SK-N-SH treated with all-trans-retinoic acid at 6 μM for 48 hours (cell line): ENCODE data around the gene FNIP2.
"Not testable (repeated sequence)": the region's sequence is repeated elsewhere in the genome, so short reads cannot be mapped to it uniquely, and the experiment has no call there.

Experiments
- ATAC-seq: fragments of 200-7000 bp; cut with Tn5 transposase; 3 replicates; pipeline ENCODE4 v1.9.1; 2020; ENCODE audit warnings: mild to moderate bottlenecking, moderate library complexity
- ARNTL ChIP-seq: fragments of 450-650 bp; formaldehyde crosslinking; IDR thresholded peaks from 2 replicates; pipeline ENCODE4 v1.5.0; 2020; ENCODE audit warnings: low read depth, mild to moderate bottlenecking, moderate library complexity, borderline replicate concordance
- CREB5 ChIP-seq: fragments of 250-450 bp; sonication (Bioruptor Pico); IDR thresholded peaks from 2 replicates; pipeline ENCODE4 v1.5.1; 2020; ENCODE audit warnings: low read depth, mild to moderate bottlenecking, moderate library complexity
- CSDC2 ChIP-seq: fragments of 250-450 bp; sonication (Bioruptor Pico); IDR thresholded peaks from 2 replicates; pipeline ENCODE4 v1.5.0; 2020; ENCODE audit warnings: mild to moderate bottlenecking, moderate library complexity
- CSRNP3 ChIP-seq: fragments of 250-450 bp; sonication (Bioruptor Pico); IDR thresholded peaks from 2 replicates; pipeline ENCODE4 v1.5.1; 2021; ENCODE audit warnings: mild to moderate bottlenecking, moderate library complexity
- ESRRG ChIP-seq: fragments of 250-450 bp; sonication (Bioruptor Pico); IDR thresholded peaks from 2 replicates; pipeline ENCODE4 v1.6.1; 2021; ENCODE audit warnings: mild to moderate bottlenecking
- GLIS3 ChIP-seq: fragments of 250-450 bp; sonication (Bioruptor Pico); IDR thresholded peaks from 2 replicates; pipeline ENCODE4 v1.5.0; 2020; ENCODE audit warnings: mild to moderate bottlenecking, moderate library complexity
- OSR1 ChIP-seq: fragments of 250-450 bp; sonication (Bioruptor Pico); IDR thresholded peaks from 2 replicates; pipeline ENCODE4 v1.8.0; 2022; ENCODE audit warnings: moderate library complexity, mild to moderate bottlenecking, inconsistent platforms
- PPARA ChIP-seq: fragments of 250-450 bp; sonication (Bioruptor Pico); IDR thresholded peaks from 2 replicates; pipeline ENCODE4 v1.5.0; 2020; ENCODE audit warnings: mild to moderate bottlenecking, borderline replicate concordance
- RARB ChIP-seq: fragments of 250-450 bp; sonication (Bioruptor Pico); IDR thresholded peaks from 2 replicates; pipeline ENCODE4 v1.8.0; 2021; ENCODE audit warnings: mild to moderate bottlenecking, moderate library complexity
- SNAI2 ChIP-seq: fragments of 250-450 bp; sonication (Bioruptor Pico); IDR thresholded peaks from 2 replicates; pipeline ENCODE4 v1.5.0; 2020; ENCODE audit warnings: mild to moderate bottlenecking, moderate library complexity
- TCF4 ChIP-seq: fragments of 250-450 bp; sonication (Bioruptor Pico); IDR thresholded peaks from 2 replicates; pipeline ENCODE4 v1.8.0; 2021; ENCODE audit warnings: mild to moderate bottlenecking, moderate library complexity, borderline replicate concordance
- TOX ChIP-seq: fragments of 250-450 bp; sonication (Bioruptor Pico); IDR thresholded peaks from 2 replicates; pipeline ENCODE4 v1.8.0; 2021; ENCODE audit warnings: mild to moderate bottlenecking, moderate library complexity, borderline replicate concordance
- ZC3H10 ChIP-seq: fragments of 250-450 bp; sonication (Bioruptor Pico); IDR thresholded peaks from 2 replicates; pipeline ENCODE4 v1.5.1; 2021; ENCODE audit warnings: mild to moderate bottlenecking, moderate library complexity
- ZFP3 ChIP-seq: fragments of 250-450 bp; sonication (Bioruptor Pico); IDR thresholded peaks from 2 replicates; pipeline ENCODE4 v1.5.0; 2020; ENCODE audit warnings: mild to moderate bottlenecking, moderate library complexity
- ZFP30 ChIP-seq: fragments of 450-650 bp; formaldehyde crosslinking; IDR thresholded peaks from 2 replicates; pipeline ENCODE4 v1.5.0; 2022; ENCODE audit warnings: mild to moderate bottlenecking, moderate library complexity
- ZNF565 ChIP-seq: fragments of 450-650 bp; formaldehyde crosslinking; conservative IDR thresholded peaks from 2 replicates; pipeline ENCODE4 v1.5.0; 2020; ENCODE audit warnings: low read depth, mild to moderate bottlenecking, moderate library complexity
- ZNF70 ChIP-seq: fragments of 450-650 bp; formaldehyde crosslinking; IDR thresholded peaks from 2 replicates; pipeline ENCODE4 v1.5.0; 2020; ENCODE audit warnings: mild to moderate bottlenecking, moderate library complexity
- ZNF8 ChIP-seq: fragments of 450-650 bp; formaldehyde crosslinking; IDR thresholded peaks from 2 replicates; pipeline ENCODE4 v1.5.0; 2020; ENCODE audit warnings: mild to moderate bottlenecking, moderate library complexity
- TF ChIP-seq, protein P1 (sequence below): fragments of 250-450 bp; sonication (Bioruptor Pico); IDR thresholded peaks from 2 replicates; pipeline ENCODE4 v1.8.0; 2020; ENCODE audit warnings: mild to moderate bottlenecking, moderate library complexity, borderline replicate concordance
- TF ChIP-seq, protein P2 (sequence below): fragments of 250-450 bp; sonication (Bioruptor Pico); IDR thresholded peaks from 2 replicates; pipeline ENCODE4 v1.5.0; 2020; ENCODE audit warnings: mild to moderate bottlenecking, moderate library complexity
- TF ChIP-seq, protein P3 (sequence below): fragments of 250-450 bp; sonication (Bioruptor Pico); IDR thresholded peaks from 2 replicates; pipeline ENCODE4 v1.8.0; 2021; ENCODE audit warnings: low read depth, mild to moderate bottlenecking, moderate library complexity, borderline replicate concordance

The FNIP2 gene

GRCh38 chr4:158789853-158790252 lies 21.0 kb downstream of the FNIP2 start:
- TF ChIP-seq ZNF8 (CRISPR knock-in tag) (no peak), RARB (CRISPR knock-in tag) (no peak), ZNF565 (CRISPR knock-in tag) (no peak), ZC3H10 (CRISPR knock-in tag) (no peak), OSR1 (CRISPR knock-in tag) (no peak), TOX (CRISPR knock-in tag) (no peak), GLIS3 (CRISPR knock-in tag) (no peak), SNAI2 (no peak), ZFP30 (CRISPR knock-in tag) (no peak), ARNTL (CRISPR knock-in tag) (no peak)
- TF ChIP-seq, protein P1, sequence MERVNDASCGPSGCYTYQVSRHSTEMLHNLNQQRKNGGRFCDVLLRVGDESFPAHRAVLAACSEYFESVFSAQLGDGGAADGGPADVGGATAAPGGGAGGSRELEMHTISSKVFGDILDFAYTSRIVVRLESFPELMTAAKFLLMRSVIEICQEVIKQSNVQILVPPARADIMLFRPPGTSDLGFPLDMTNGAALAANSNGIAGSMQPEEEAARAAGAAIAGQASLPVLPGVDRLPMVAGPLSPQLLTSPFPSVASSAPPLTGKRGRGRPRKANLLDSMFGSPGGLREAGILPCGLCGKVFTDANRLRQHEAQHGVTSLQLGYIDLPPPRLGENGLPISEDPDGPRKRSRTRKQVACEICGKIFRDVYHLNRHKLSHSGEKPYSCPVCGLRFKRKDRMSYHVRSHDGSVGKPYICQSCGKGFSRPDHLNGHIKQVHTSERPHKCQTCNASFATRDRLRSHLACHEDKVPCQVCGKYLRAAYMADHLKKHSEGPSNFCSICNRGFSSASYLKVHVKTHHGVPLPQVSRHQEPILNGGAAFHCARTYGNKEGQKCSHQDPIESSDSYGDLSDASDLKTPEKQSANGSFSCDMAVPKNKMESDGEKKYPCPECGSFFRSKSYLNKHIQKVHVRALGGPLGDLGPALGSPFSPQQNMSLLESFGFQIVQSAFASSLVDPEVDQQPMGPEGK, result no peak
- no peak for ATAC-seq

DNA sequence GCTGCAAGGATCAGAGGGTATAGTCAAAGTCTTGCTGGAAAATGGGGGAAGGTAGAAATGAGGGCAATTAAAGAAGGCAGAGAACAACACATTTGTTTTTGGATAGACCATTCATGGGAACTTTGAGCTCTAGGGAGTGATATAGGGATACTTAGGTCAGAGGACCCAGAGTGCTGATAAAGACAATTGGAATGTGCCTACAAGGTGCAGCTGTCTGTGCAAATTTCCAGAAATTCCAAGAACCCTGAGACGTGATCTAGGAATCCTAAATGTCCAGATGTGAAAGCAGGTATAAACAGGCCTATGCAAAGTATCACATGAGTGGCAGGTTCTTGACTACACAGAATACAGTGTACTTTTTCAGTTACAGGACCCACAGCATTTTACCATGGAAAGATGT lies 24.2 kb downstream of the FNIP2 start:
- no peak for ATAC-seq

GRCh38 chr4:158793430-158793829 lies 24.6 kb downstream of the FNIP2 start:
- ATAC-seq, result not testable (repeated sequence)

More for the DNA sequence above, 24.2 kb downstream of the FNIP2 start:
- TF ChIP-seq ZFP30 (CRISPR knock-in tag), result no peak
- TF ChIP-seq ZC3H10 (CRISPR knock-in tag), result no peak
- no peak for TF ChIP-seq ESRRG
- no peak for TF ChIP-seq ZFP3 (CRISPR knock-in tag)
- TF ChIP-seq PPARA (CRISPR knock-in tag), result no peak
- no peak for TF ChIP-seq RARB (CRISPR knock-in tag)
- no peak for TF ChIP-seq CSDC2 (CRISPR knock-in tag)
- TF ChIP-seq, protein P2, sequence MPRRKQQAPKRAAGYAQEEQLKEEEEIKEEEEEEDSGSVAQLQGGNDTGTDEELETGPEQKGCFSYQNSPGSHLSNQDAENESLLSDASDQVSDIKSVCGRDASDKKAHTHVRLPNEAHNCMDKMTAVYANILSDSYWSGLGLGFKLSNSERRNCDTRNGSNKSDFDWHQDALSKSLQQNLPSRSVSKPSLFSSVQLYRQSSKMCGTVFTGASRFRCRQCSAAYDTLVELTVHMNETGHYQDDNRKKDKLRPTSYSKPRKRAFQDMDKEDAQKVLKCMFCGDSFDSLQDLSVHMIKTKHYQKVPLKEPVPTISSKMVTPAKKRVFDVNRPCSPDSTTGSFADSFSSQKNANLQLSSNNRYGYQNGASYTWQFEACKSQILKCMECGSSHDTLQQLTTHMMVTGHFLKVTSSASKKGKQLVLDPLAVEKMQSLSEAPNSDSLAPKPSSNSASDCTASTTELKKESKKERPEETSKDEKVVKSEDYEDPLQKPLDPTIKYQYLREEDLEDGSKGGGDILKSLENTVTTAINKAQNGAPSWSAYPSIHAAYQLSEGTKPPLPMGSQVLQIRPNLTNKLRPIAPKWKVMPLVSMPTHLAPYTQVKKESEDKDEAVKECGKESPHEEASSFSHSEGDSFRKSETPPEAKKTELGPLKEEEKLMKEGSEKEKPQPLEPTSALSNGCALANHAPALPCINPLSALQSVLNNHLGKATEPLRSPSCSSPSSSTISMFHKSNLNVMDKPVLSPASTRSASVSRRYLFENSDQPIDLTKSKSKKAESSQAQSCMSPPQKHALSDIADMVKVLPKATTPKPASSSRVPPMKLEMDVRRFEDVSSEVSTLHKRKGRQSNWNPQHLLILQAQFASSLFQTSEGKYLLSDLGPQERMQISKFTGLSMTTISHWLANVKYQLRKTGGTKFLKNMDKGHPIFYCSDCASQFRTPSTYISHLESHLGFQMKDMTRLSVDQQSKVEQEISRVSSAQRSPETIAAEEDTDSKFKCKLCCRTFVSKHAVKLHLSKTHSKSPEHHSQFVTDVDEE (CRISPR knock-in tag), result no peak
- TF ChIP-seq, protein P1, result no peak
- TF ChIP-seq TCF4 (CRISPR knock-in tag), result no peak
- TF ChIP-seq, protein P3, sequence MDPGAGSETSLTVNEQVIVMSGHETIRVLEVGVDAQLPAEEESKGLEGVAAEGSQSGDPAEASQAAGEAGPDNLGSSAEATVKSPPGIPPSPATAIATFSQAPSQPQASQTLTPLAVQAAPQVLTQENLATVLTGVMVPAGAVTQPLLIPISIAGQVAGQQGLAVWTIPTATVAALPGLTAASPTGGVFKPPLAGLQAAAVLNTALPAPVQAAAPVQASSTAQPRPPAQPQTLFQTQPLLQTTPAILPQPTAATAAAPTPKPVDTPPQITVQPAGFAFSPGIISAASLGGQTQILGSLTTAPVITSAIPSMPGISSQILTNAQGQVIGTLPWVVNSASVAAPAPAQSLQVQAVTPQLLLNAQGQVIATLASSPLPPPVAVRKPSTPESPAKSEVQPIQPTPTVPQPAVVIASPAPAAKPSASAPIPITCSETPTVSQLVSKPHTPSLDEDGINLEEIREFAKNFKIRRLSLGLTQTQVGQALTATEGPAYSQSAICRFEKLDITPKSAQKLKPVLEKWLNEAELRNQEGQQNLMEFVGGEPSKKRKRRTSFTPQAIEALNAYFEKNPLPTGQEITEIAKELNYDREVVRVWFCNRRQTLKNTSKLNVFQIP (CRISPR knock-in tag), result no peak
- no peak for TF ChIP-seq ZNF565 (CRISPR knock-in tag)
- no peak for TF ChIP-seq ZNF8 (CRISPR knock-in tag)
- no peak for TF ChIP-seq ZNF70 (CRISPR knock-in tag)

GRCh38 chr4:158796370-158797140 lies 27.7 kb downstream of the FNIP2 start:
- no peak for ATAC-seq
- TF ChIP-seq CSRNP3, result no peak
- TF ChIP-seq GLIS3 (CRISPR knock-in tag), result no peak
- TF ChIP-seq, protein P3 (CRISPR knock-in tag), result no peak
- no peak for TF ChIP-seq CSDC2 (CRISPR knock-in tag)
- no peak for TF ChIP-seq TOX (CRISPR knock-in tag)
- no peak for TF ChIP-seq ZNF8 (CRISPR knock-in tag)
- no peak for TF ChIP-seq PPARA (CRISPR knock-in tag)
- TF ChIP-seq ZNF565 (CRISPR knock-in tag), result no peak
- no peak for TF ChIP-seq ZC3H10 (CRISPR knock-in tag)
- TF ChIP-seq OSR1 (CRISPR knock-in tag), result no peak
- TF ChIP-seq CREB5 (CRISPR knock-in tag), result no peak
- no peak for TF ChIP-seq ZNF70 (CRISPR knock-in tag)
- TF ChIP-seq TCF4 (CRISPR knock-in tag), result no peak
- TF ChIP-seq, all 23 proteins: peak for 0
